Upper lobe of right lung (tissue), 1 donor: ENCODE data around the gene PLCH2. TPM values are rescaled to one million over a fixed set of nuclear protein-coding genes. Genes with fewer than 3 reads are reported as not detected.
A peak's percentile ranks its signal among the peaks of the same experiment; 100 is the strongest.
"Not testable (repeated sequence)": the region's sequence is repeated elsewhere in the genome, so short reads cannot be mapped to it uniquely, and the experiment has no call there.

Experiments used
- ATAC-seq: fragments of 200-7000 bp; cut with Tn5 transposase; one replicate; pipeline ENCODE4 v1.9.1; 2020; ENCODE audit warnings: mild to moderate bottlenecking, moderate library complexity
- DNase-seq: peaks from one replicate; pipeline ENCODE4 v3.0.0-alpha.2; 2020
- H3K27ac ChIP-seq: fragments of 200-600 bp; one replicate; pipeline ENCODE4 v1.8.0; 2022
- H3K27me3 ChIP-seq: fragments of 200-600 bp; one replicate; pipeline ENCODE4 v1.8.0; 2022; ENCODE audit warnings: mild to moderate bottlenecking
- H3K36me3 ChIP-seq: fragments of 200-600 bp; one replicate; pipeline ENCODE4 v1.8.0; 2022
- H3K4me1 ChIP-seq: fragments of 200-600 bp; one replicate; pipeline ENCODE4 v1.8.0; 2022
- H3K4me3 ChIP-seq: fragments of 200-600 bp; one replicate; pipeline ENCODE4 v1.8.0; 2022; ENCODE audit warnings: mild to moderate bottlenecking
- H3K9me3 ChIP-seq: fragments of 200-600 bp; one replicate; pipeline ENCODE4 v1.8.0; 2022
- intact Hi-C: fragments of 100-400 bp; cut with DNase I; formaldehyde crosslinking; loops from one replicate; pipeline ENCODE4 v1.11.0; 2022
- total RNA-seq: library from RNA; stranded (reverse); fragmentation: NEBNext Ultra II Directional; extraction: Animal tissue kit (Norgen Biotek cat#: 25700); gene quantifications from one replicate; pipeline ENCODE4 v1.2.1, GENCODE V29; 2021
- TF ChIP-seq, protein P1 (sequence below): fragments of 200-600 bp; IDR thresholded peaks from one replicate; pipeline ENCODE4 v1.8.0; 2022; ENCODE audit warnings: antibody characterized with exemption
- donor health status: DM: no; HTN: yes; CAD: no; lungs with severe emphysema.

The PLCH2 gene
- total RNA-seq, 1 donor from 2014 or later: 2.4 TPM

DNA sequence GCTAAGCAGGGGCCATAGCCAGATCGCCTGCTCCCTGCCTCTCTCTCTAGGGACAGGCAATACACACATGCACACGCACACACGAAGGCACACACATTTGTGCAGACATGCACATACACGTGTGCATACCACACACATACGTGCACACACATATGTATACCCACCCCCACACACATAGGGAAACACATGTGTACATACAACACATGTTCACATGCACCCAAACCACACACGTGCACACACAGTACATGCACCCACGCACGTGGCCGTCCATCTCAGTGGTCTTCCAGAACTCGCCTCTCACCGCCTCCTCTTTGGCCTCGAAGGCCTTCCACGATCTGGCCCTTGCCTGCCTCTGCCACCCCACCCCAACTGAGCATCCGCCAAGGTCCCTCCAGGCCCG lies 38.5 kb upstream of the PLCH2 start:
- no peaks in the 10 kb centered on the region for H3K36me3 ChIP-seq
- no peak overlapping the region for H3K4me3 ChIP-seq
- peaks cover 16% of the 10 kb centered on the region for H3K27me3 ChIP-seq
- H3K27ac ChIP-seq: no peak overlapping the region
- TF ChIP-seq, protein P1, sequence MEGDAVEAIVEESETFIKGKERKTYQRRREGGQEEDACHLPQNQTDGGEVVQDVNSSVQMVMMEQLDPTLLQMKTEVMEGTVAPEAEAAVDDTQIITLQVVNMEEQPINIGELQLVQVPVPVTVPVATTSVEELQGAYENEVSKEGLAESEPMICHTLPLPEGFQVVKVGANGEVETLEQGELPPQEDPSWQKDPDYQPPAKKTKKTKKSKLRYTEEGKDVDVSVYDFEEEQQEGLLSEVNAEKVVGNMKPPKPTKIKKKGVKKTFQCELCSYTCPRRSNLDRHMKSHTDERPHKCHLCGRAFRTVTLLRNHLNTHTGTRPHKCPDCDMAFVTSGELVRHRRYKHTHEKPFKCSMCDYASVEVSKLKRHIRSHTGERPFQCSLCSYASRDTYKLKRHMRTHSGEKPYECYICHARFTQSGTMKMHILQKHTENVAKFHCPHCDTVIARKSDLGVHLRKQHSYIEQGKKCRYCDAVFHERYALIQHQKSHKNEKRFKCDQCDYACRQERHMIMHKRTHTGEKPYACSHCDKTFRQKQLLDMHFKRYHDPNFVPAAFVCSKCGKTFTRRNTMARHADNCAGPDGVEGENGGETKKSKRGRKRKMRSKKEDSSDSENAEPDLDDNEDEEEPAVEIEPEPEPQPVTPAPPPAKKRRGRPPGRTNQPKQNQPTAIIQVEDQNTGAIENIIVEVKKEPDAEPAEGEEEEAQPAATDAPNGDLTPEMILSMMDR: no peak
- intact Hi-C loops: no loop called here
- no peak for DNase-seq
- no peaks in the 10 kb centered on the region for H3K9me3 ChIP-seq
- no peak for ATAC-seq
- H3K4me1 ChIP-seq: no peaks in the 10 kb centered on the region

DNA sequence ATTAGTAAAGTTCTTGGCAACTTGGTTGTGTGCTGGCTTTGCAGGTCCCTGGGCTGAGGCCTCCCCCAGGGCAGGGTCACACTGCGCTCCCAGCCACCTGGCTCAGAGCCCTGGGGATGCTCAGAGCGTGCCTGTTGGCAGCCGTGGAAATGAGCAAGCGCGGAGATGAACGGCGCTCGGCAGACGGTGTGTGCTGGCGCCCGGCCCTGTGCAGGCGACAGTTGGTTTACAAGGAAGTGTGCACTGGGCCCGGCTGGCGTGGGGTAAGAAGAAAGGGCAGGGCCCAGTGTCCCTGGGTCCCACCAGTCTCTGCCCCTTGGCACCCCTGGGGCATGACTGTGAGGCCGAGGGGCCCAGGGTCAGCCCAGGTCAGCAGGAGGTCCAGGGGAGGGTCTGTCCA lies 38.1 kb upstream of the PLCH2 start:
- Histone ChIP-seq H3K27ac (no peak overlapping the region), H3K4me3 (no peak overlapping the region), H3K27me3 (peaks cover 20% of the 10 kb centered on the region), H3K4me1 (no peaks in the 10 kb centered on the region), H3K9me3 (no peaks in the 10 kb centered on the region), H3K36me3 (no peaks in the 10 kb centered on the region)
- ATAC-seq (no peak), DNase-seq (no peak)
- intact Hi-C loops: no loop called here
- TF ChIP-seq, protein P1: no peak

DNA sequence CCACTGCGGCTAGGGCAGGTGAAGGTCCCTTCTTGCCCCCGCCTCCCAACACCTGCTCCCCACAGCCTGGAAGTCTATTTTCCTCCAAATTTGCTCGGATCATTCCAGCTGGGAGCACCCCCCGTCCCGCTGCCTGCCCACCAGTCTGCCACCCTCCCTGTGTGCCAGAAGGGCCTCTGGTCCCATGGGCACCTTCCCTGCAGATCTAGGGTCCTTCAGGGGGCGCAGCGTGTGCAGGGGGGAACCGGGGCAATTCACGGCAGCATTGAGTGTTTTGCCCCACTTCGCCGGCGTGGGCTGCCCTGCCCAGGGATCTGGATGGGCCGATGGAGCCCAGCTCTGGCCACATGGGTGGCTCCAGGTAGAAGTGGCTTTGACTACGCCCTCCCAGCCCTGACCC lies 37.4 kb upstream of the PLCH2 start:
- TF ChIP-seq, protein P1: no peak
- ATAC-seq: no peak
- peaks cover 24% of the 10 kb centered on the region for H3K27me3 ChIP-seq

DNA sequence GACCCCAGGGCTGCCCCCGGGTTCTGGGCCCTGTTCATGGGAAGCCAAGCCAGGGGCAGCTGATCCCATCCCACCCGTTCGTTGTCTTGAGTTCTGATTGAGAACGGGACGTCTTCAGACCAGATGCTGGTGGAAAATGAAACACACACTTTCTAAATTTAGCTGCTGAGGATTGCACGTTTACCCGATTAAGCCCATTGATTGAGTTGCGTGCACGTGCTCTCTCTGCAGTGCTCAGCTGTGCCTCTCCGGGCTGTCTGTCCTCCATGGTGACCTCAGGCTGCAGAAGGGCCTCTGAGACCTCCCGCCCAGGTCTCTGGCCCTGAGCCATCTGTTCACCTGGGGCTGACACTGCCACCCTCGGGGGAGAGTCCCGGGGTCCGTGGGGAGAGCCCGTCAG lies 36.7 kb upstream of the PLCH2 start:
- Histone ChIP-seq H3K27ac (no peak overlapping the region), H3K4me3 (no peak overlapping the region), H3K36me3 (no peaks in the 10 kb centered on the region), H3K9me3 (no peaks in the 10 kb centered on the region), H3K4me1 (no peaks in the 10 kb centered on the region), H3K27me3 (peaks cover 27% of the 10 kb centered on the region)
- intact Hi-C loops: no loop called here
- TF ChIP-seq, protein P1: no peak
- no peak for DNase-seq
- ATAC-seq: no peak

More for the DNA sequence above, 37.4 kb upstream of the PLCH2 start:
- Histone ChIP-seq H3K9me3 (no peaks in the 10 kb centered on the region), H3K36me3 (no peaks in the 10 kb centered on the region), H3K4me3 (no peak overlapping the region), H3K4me1 (no peaks in the 10 kb centered on the region), H3K27ac (no peak overlapping the region)
- no peak for DNase-seq
- intact Hi-C loops: no loop called here

DNA sequence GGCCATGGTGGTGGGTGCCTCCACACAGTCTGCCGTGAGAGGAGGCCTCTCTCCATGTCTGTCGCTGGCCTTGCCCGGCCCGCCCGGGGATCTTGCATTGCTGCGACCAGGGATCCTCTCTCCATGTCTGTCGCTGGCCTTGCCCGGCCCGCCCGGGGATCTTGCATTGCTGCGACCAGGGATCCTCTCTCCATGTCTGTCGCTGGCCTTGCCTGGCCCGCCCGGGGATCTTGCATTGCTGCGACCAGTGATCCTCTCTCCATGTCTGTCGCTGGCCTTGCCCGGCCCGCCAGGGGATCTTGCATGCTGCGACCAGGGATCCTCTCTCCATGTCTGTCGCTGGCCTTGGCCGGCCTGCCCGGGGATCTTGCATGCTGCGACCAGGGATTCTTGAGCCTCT lies 35.7 kb upstream of the PLCH2 start:
- H3K36me3 ChIP-seq, H3K4me1 ChIP-seq, intact Hi-C loops, H3K27ac ChIP-seq, ATAC-seq, H3K4me3 ChIP-seq, H3K9me3 ChIP-seq: not testable (repeated sequence)
- peak; percentile 76 for DNase-seq
- peaks cover 33% of the 10 kb centered on the region for H3K27me3 ChIP-seq

DNA sequence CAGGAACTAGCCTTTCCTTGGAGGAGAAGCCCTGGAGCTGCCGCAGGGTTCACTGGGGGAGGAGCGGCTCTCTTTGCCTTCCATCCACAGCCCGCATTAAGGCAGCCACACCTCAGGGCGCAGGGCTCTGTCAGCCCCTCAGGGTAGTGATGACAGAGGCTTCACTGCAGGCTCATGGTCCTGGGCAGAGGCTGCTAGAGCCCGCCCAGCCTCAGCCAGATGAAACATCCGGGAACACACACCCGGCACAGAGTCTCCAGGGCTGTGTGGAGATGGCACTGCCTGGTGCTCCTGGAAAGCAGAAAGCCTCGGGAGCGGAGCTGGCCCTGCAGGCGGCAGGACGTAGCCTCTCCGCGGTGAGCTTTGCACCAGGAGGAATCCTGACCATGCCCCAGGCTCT lies 34.3 kb upstream of the PLCH2 start:
- no peaks in the 10 kb centered on the region for H3K4me1 ChIP-seq
- TF ChIP-seq, protein P1: no peak
- H3K27ac ChIP-seq: no peak overlapping the region
- no peak overlapping the region for H3K4me3 ChIP-seq
- ATAC-seq (no peak), DNase-seq (no peak)
- H3K9me3 ChIP-seq: no peaks in the 10 kb centered on the region
- intact Hi-C loops: no loop called here
- H3K36me3 ChIP-seq: no peaks in the 10 kb centered on the region
- peaks cover 47% of the 10 kb centered on the region for H3K27me3 ChIP-seq
